ENCODE measurements around the gene FIBCD1. TPM values are rescaled to one million over a fixed set of nuclear protein-coding genes. Genes with fewer than 3 reads are reported as not detected.

The FIBCD1 gene
- total RNA-seq, 2 experiments from 2014 or later, result not detected

- no peaks in the 10 kb centered on the region for H3K4me1 Mint-ChIP-seq
- no peaks in the 10 kb centered on the region for H3K27me3 Mint-ChIP-seq
- no peaks in the 10 kb centered on the region for H3K36me3 Mint-ChIP-seq
- ATAC-seq, result no peak
- CTCF ChIA-PET, result interaction anchor here (0.6 to 1.3 kb wide), 4 partner anchors 90 to 160 kb away, joined by 3 to 4 read pairs (median 4); no protein-coding TSS in a partner anchor
- H3K9me3 Mint-ChIP-seq (ENCODE audit: low read depth), result no peaks in the 10 kb centered on the region
- no peak overlapping the region for H3K4me3 Mint-ChIP-seq
- DNase-seq, result no peak
- no peak overlapping the region for H3K27ac Mint-ChIP-seq
Measured at GRCh38 chr9:130861372-130862180, 77.5 kb downstream of the FIBCD1 start.

GRCh38 chr9:130860458-130861316 lies 78.4 kb downstream of the FIBCD1 start:
- Mint-ChIP-seq H3K36me3 (no peaks in the 10 kb centered on the region), H3K27me3 (no peaks in the 10 kb centered on the region), H3K4me3 (no peak overlapping the region), H3K9me3 (ENCODE audit: low read depth) (no peaks in the 10 kb centered on the region), H3K27ac (no peak overlapping the region), H3K4me1 (no peaks in the 10 kb centered on the region)
- DNase-seq, result no peak
- CTCF ChIA-PET, result no interaction called here
- ATAC-seq, result no peak

GRCh38 chr9:130858739-130859705 lies 80.0 kb downstream of the FIBCD1 start:
- Mint-ChIP-seq H3K9me3 (ENCODE audit: low read depth) (no peaks in the 10 kb centered on the region), H3K4me1 (no peaks in the 10 kb centered on the region), H3K36me3 (peaks cover 1% of the 10 kb centered on the region), H3K27me3 (no peaks in the 10 kb centered on the region), H3K27ac (no peak overlapping the region), H3K4me3 (no peak overlapping the region)
- CTCF ChIA-PET, result interaction anchor here (0.7 to 2.5 kb wide), 4 partner anchors 8 to 158 kb away, joined by 3 to 11 read pairs (median 8); no protein-coding TSS in a partner anchor
- ATAC-seq, result no peak
- no peak for DNase-seq

GRCh38 chr9:130857864-130858738 lies 80.9 kb downstream of the FIBCD1 start:
- Mint-ChIP-seq H3K4me3 (no peak overlapping the region), H3K27ac (no peak overlapping the region), H3K27me3 (no peaks in the 10 kb centered on the region), H3K4me1 (no peaks in the 10 kb centered on the region), H3K9me3 (ENCODE audit: low read depth) (no peaks in the 10 kb centered on the region), H3K36me3 (peaks cover 1% of the 10 kb centered on the region)
- DNase-seq (no peak), ATAC-seq (no peak)
- CTCF ChIA-PET, result interaction anchor here (0.9 to 2.5 kb wide), 4 partner anchors 12 to 157 kb away, joined by 3 to 11 read pairs (median 8); no protein-coding TSS in a partner anchor

GRCh38 chr9:130856474-130856873 lies 82.6 kb downstream of the FIBCD1 start:
- peaks cover 1% of the 10 kb centered on the region for H3K36me3 Mint-ChIP-seq
- no peaks in the 10 kb centered on the region for H3K27me3 Mint-ChIP-seq
- H3K4me1 Mint-ChIP-seq, result no peaks in the 10 kb centered on the region
- H3K9me3 Mint-ChIP-seq (ENCODE audit: low read depth), result no peaks in the 10 kb centered on the region
- CTCF ChIA-PET, result no interaction called here
- H3K4me3 Mint-ChIP-seq, result no peak overlapping the region
- DNase-seq (no peak), ATAC-seq (no peak)
- H3K27ac Mint-ChIP-seq, result no peak overlapping the region

DNA sequence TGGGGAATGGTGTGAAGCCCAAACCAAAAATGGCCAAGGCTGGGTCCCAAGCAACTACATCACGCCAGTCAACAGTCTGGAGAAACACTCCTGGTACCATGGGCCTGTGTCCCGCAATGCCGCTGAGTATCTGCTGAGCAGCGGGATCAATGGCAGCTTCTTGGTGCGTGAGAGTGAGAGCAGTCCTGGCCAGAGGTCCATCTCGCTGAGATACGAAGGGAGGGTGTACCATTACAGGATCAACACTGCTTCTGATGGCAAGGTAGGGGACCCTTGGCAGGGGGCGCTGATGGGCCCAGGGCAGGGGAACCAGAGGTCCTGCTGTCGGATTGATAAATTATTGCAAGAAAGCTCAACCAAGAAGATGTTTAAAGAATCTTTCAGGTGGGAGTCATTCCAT lies 84.2 kb downstream of the FIBCD1 start:
- Mint-ChIP-seq H3K4me1 (no peaks in the 10 kb centered on the region), H3K27me3 (no peaks in the 10 kb centered on the region), H3K9me3 (ENCODE audit: low read depth) (no peaks in the 10 kb centered on the region), H3K27ac (no peak overlapping the region), H3K4me3 (no peak overlapping the region), H3K36me3 (peaks cover 1% of the 10 kb centered on the region)
- ATAC-seq (no peak), DNase-seq (no peak)
- CTCF ChIA-PET, result interaction anchor here (1.9 kb wide), 1 partner anchor 11 kb away, joined by 8 read pairs; no protein-coding TSS in a partner anchor

- Mint-ChIP-seq H3K27me3 (no peaks in the 10 kb centered on the region), H3K9me3 (ENCODE audit: low read depth) (no peaks in the 10 kb centered on the region), H3K27ac (no peak overlapping the region), H3K4me1 (no peaks in the 10 kb centered on the region), H3K4me3 (no peak overlapping the region), H3K36me3 (peaks cover 1% of the 10 kb centered on the region)
- CTCF ChIA-PET, result interaction anchor here (1.9 kb wide), 1 partner anchor 11 kb away, joined by 8 read pairs; no protein-coding TSS in a partner anchor
- no peak for DNase-seq
- ATAC-seq, result no peak
Measured at GRCh38 chr9:130854092-130854491, 85.0 kb downstream of the FIBCD1 start.

DNA sequence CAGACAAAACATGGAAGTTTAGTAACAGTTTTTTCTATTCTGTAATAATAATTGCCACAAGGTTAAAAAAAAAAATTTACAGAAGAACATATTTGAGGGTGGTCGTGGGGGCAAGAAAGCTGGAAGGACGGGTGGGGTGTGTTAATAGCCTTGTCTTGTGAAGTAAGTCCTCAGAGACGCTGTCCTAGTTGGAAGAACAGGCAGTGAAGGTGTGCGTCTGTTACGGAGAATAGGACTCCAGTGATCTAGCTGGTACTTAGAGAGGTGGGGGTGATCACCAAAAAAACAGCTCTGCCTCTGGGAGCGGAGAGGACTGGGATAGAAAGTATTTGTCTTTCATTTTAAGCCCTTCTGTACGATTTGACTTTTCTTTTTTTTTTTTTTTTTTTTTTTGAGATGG lies 86.2 kb downstream of the FIBCD1 start:
- Mint-ChIP-seq H3K4me3 (no peak overlapping the region), H3K4me1 (no peaks in the 10 kb centered on the region), H3K27me3 (no peaks in the 10 kb centered on the region), H3K27ac (no peak overlapping the region), H3K36me3 (peaks cover 1% of the 10 kb centered on the region), H3K9me3 (ENCODE audit: low read depth) (no peaks in the 10 kb centered on the region)
- no peak for ATAC-seq
- CTCF ChIA-PET, result interaction anchor here (1.2 to 1.7 kb wide), 3 partner anchors 10 to 146 kb away, joined by 3 to 4 read pairs (median 3); no protein-coding TSS in a partner anchor
- no peak for DNase-seq

Other genes starting within 250 kb of the FIBCD1 start
- 10 to 100 TPM; 69.9 to 81.3 TPM for gene EXOSC2, start 245.5 kb downstream of the FIBCD1 start, total RNA-seq
- gene ABL1, start 104.0 kb downstream of the FIBCD1 start, total RNA-seq, result 10 to 100 TPM; 34.0 to 36.2 TPM
- gene QRFP, start 42.4 kb downstream of the FIBCD1 start, total RNA-seq, result not detected
- gene LAMC3, start 69.9 kb upstream of the FIBCD1 start, total RNA-seq, result under 1 TPM in 1 of 2 experiments, not detected in 1; 0.06 TPM
- gene AIF1L, start 157.3 kb upstream of the FIBCD1 start, total RNA-seq, result under 1 TPM; 0.12 to 0.23 TPM
- gene NUP214, start 186.3 kb upstream of the FIBCD1 start, total RNA-seq, result 10 to 100 TPM; 58.3 to 79.9 TPM